Measurements from ENCODE around the gene DCDC1.

The DCDC1 gene

DNA sequence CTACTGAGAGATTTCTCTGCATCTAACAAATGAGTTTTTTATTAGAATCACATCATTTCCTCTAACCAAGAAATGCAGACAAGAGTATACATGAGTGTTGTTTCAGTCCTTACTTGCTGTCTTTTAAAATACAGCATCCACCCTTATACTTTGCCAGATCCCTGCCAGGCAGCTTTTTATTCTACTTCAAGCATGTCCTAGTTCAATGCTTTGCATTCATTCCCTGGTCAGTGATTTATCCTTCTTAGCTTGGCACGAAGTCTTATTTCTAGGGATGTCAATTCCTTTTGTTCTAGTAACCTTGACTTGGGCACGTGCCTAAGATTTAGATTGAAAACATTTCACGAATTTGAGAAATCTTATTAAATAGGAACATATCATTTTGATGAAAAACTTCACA lies 476.2 kb downstream of the DCDC1 start:
- no peak for DNase-seq

DNA sequence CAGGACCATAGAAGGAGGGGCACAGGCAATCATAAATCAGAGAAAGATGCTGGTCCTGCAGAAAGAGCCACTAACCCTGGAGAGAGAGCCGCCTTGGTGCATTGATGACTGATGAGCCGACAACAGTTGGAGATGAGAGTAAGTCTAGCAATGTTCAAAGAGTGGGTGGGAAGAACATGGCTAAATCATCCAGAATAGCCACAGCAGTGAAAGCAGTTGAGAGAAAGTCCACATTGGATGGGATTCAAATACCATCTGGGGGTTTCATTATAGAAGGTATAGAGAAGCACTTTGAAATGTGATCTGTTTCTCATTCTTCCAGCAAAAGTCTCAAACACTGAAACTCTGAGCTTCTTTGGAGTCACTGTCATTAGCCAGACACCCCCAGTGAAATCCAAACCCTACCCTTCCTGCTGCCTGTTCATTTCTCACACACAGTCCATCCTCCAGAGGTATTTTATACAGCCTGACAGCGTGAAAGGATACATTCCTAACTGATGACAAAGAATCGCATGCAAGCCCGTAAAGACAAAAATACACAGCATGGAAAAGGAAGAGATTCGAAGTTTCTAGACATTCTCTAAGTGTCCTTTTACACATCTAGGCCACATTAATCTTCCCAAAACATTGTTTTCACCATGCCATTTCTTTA lies 480.3 kb downstream of the DCDC1 start:
- DNase-seq, result no peak

- DNase-seq, result no peak
These were observed 490.1 kb downstream of the DCDC1 start for GRCh38 chr11:30879322-30880005.

DNA sequence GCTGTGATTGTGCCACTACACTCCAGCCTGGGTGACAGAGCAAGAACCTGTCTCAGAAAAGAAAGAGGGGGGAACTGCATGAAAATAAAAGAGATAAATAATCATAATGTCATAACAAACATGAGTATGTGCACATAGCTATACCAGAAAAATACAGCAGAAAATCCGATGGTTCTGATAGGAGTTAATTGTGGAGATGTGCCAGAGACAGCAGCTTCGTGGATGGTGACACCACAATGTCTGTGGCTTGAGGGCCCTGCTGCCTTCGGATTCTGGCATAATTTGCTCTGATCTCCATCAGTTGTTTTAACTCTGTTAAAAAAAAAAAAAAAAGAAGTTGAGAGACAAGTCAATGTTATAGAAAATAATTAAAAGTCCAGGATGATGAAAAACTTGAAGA lies 491.1 kb downstream of the DCDC1 start:
- no peak for DNase-seq

- DNase-seq, result no peak
These were observed 492.7 kb downstream of the DCDC1 start for GRCh38 chr11:30876663-30877396.

DNA sequence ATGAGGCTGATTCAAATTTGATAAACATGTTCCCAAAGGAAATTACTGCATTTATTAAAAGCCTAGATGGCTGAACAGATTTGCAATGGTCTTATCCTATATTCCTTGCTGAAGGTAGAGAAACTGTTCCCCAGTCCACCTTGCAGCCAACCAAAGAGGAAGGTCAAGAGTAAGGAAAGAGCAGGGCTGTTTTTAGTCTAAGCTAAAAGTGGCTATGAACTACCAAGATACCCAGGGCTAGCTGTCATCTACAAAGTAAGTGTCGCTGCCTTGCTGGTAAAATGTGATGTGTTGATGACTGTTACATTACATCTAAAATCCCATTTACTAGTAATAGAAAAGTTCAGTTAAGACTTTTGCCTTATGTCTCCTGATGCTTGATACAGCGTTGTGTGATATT lies 493.3 kb downstream of the DCDC1 start:
- DNase-seq, result no peak

GRCh38 chr11:30875806-30876205 lies 493.7 kb downstream of the DCDC1 start:
- DNase-seq, result no peak

DNA sequence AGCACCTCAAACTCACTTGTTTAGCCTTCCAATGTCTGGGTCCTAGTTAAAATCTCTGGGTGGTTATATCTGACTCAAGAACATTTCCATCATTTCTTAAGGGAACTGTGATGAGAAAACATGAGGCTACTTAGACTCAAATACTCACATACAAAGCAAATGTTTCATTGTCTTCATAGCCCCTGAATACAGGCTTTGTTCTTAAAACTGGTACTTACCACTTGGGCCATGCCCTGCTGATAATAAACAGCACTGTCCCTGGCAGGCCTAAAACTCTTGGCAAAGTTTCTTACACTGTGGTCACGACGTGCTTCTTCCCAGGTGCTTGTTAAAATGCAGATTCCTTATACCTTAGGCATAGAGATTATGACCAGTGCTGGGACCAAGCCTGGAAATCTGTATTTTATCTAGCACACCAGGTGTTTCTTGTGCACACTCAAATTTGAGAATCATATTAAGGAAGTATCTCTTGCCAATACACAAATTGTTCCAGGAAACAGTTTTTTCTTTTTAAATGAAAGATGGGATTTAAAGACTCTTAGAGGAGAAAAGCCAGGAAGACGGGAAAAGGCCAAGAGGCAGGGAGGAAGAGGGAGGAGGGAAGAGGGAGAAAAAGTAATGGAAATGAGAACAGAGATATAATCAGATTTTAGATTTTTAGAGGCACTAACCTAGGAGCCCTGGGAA lies 495.5 kb downstream of the DCDC1 start:
- no peak for DNase-seq

GRCh38 chr11:30868626-30869081 lies 500.9 kb downstream of the DCDC1 start:
- DNase-seq, result no peak

- DNase-seq, result no peak
These were observed 506.3 kb downstream of the DCDC1 start for GRCh38 chr11:30863209-30863608.

- DNase-seq, result no peak
These were observed 508.0 kb downstream of the DCDC1 start for GRCh38 chr11:30861531-30861930.

GRCh38 chr11:30861064-30861463 lies 508.5 kb downstream of the DCDC1 start:
- DNase-seq, result no peak

- no peak for DNase-seq
These were observed 509.4 kb downstream of the DCDC1 start for GRCh38 chr11:30860146-30860545.

GRCh38 chr11:30859669-30860068 lies 509.9 kb downstream of the DCDC1 start:
- no peak for DNase-seq

GRCh38 chr11:30855383-30856006 lies 514.0 kb downstream of the DCDC1 start:
- no peak for DNase-seq

DNA sequence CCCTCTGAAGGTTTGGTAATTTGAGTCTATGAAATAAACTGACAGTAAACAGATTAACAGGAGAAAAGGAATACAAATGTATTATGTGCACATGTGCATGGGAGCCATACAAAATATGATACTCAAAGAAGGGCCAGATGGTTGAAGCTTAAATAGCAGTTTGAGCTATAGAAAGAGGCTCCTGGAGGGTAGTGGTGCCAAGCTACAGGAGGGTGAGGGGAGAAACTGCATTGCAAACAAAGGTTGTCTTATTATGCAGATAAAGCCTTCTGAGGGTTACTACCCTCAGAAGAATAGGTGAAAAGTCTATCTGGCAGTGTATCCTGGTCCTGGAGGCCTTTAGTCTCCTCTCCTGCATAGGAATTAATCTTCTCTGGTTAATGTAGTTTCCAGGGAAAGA lies 516.1 kb downstream of the DCDC1 start:
- no peak for DNase-seq

DNA sequence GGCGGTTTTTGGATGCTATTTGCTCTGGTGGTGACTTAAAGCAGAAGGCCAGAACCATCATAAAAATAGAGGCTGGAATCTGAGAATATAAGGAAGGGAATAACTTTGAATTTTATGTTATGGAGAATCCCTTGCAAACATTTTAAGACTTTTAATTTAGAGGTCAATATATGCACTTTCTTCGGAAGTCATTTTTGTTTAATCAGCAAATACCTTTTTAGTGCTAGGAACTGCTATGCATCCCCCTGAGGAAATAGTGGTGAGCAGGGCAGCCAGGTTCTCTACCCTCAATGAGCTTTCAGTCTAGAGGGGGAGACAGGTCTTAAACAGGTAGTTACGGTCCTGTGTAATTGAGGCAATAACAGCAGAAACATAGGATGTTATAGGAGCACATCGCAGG lies 516.9 kb downstream of the DCDC1 start:
- no peak for DNase-seq

DNA sequence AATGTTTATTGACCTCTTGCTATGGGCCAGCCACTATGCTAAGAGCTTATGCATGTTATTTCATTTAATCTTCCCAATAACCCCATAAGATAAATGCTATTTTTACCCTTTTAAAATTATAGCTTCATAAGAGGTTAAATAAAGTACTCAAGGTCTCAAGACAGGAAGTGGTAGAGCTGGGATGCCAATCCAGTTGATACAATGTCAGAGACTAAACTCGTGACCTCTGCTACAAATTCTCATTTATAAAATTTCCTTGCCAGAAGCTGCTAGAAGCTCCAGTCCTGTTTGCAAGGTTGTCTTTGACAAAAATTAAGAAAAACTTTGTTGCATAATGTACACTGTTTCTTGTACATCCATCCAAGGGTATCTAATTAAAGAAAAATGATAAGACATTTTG lies 517.4 kb downstream of the DCDC1 start:
- no peak for DNase-seq

DNA sequence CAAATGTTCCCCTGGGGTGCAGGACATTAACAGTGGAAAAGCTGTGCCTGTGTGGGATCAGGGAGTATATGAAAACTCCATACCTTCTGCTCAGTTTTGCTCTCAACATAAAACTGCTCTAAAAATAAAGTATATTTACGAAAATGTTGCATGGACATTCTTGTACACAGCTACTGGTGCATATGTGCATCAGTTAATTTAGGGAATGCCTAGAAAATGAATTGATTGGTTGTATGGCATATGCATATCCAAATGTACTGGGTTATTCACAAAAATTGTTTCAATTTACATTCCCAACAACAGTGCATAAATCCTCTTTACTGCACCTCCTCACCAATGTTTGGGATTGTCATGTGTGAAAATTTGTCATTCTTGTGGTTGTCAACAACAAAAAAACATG lies 532.3 kb downstream of the DCDC1 start:
- no peak for DNase-seq

- DNase-seq, result no peak
These were observed 536.7 kb downstream of the DCDC1 start for GRCh38 chr11:30832831-30833230.

DNA sequence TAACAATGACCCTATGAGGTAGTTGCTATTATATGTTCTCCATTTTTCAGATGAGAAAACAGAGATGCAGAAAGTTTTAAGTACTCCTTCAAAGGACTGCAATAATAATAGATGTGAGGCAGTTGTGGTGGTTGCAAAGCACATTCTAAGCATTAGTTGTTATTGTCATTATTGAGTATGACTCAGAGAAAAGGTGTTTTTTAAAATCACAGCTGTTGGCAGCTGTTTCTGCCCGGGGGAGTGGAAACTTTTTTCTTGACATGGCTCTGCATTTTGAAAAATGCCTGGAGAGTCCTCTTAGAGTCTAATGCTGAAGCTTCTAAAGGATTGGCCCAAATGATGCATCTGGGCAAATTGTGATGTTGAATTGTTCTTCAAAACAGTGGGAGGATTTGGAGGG lies 538.9 kb downstream of the DCDC1 start:
- DNase-seq, result no peak

GRCh38 chr11:30826911-30827310 lies 542.6 kb downstream of the DCDC1 start:
- no peak for DNase-seq

DNA sequence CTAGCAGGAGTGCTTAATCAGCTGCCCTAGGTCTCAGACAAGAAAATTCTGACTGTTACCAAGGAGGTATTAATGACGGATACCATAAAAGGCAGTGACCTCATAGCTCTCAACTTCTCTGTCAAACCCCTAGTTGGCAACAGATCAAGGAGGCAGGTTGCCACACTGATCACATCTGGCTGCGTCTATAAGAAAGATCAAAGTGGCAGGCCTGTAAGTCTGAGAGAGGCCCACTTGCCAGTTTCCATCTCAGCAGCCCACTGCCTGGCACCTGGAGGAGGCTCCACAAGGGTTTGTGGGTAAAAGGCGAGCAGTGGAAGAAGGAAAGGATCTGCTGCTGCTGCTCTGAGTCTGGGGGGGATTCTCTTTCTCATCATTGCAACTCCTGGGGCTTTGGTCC lies 543.8 kb downstream of the DCDC1 start:
- DNase-seq, result no peak
